ENCODE data around the gene BAG5. TPM values are rescaled to one million over a fixed set of nuclear protein-coding genes. Genes with fewer than 3 reads are reported as not detected.
"Not testable (repeated sequence)": the region's sequence is repeated elsewhere in the genome, so short reads cannot be mapped to it uniquely, and the experiment has no call there.

BAG5 gene
- polyA plus RNA-seq, 1 donor: 21.1 TPM

GRCh38 chr14:103522649-103523574 lies 39.5 kb downstream of the BAG5 start, which contains the start of gene CKB:
TSS of gene CKB (minus strand) at chr14:103522830. CDS start at chr14:103522493, 337 bp downstream.
- no peak for DNase-seq (ENCODE audit: low read depth)

DNA sequence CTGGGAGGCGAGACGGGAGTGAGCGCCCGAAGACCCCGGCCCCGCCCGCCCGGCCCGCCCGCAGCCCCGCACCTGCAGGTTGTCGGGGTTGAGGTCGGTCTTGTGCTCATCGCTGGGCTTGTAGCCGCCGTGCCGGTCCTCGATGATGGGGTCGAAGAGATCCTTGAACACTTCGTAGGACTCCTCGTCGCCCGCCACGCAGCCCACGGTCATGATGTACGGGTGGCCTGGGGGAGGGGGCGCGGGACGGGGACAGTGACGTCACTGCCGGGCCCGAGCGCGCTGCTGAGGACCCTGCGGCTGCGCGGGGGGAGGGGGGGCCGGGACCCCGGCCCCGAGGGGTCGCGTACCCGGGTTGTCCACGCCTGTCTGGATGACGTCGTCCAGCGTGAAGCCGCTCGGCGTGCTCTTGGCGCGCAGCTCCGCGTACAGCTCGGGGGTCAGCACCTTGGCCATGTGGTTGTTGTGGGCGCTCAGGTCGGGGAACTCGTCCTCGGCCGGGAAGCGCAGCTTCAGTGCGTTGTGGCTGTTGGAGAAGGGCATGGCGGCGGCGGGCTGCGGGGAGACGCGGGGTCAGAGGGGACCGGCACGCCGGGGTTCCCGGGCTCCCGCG lies 40.4 kb downstream of the BAG5 start:
- DNase-seq (ENCODE audit: low read depth): no peak

DNA sequence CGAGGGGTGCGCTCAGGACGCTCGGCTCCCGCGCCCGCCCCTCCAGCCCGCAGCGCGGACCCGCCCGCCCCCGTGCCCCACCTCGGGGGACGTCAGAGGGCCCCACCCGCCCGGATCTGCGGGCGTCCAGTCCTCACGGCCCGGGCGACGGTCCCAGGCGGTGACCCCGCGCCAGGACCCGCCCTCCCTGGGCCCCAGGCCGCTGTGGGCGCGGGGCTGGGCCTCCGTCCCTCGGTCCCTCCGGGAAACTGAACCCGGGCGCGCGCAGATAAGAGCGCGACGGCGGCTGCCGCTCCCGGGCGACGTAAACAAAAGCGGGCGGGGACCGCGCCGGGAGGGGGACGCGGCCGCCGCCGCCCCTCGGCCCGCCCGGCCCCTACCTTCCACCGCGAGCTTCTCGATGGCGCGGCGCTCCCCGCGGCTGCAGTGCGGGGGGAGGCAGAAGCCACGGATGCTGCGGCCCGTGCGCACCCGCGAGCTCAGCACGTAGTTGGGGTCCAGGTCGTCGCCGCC lies 41.0 kb downstream of the BAG5 start:
- DNase-seq (ENCODE audit: low read depth): no peak

DNA sequence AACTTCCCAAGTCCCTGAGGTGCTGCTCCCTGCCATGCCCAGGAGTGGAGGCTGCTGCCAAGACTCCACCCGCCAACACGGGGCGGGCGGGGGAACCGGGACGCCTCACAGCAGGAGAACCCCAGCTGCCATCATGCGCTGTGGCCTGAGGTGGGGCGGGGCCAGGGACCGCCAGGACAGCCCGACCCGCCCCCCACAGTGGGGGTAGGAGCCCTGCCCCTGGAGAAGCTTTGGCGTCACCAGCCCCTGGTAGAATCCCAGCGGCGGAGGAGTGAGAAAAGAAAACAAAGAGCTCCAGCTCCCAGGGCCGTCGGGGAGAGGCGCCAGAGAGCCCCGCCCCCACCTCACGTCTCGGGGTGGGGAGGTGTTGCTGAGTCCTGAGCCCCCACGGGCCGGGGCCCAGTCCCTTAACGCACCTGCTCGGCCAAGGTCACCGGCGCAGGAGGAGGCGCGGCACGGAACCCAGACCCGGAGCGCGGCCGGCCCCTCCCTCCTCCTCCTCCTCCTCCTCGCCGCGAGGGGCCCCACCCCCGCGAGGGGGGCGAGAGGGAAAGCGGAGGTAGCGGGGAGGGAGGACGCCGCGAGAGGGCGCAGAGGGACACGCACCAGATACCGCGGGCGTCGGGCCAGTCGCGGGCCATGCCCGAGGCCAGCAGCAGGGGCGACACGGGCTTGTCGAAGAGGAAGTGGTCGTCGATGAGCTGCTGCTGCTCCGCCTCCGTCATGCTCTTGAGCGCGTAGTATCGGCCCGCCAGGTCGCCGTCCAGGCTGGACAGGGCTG lies 41.6 kb downstream of the BAG5 start:
- no peak for DNase-seq (ENCODE audit: low read depth)

DNA sequence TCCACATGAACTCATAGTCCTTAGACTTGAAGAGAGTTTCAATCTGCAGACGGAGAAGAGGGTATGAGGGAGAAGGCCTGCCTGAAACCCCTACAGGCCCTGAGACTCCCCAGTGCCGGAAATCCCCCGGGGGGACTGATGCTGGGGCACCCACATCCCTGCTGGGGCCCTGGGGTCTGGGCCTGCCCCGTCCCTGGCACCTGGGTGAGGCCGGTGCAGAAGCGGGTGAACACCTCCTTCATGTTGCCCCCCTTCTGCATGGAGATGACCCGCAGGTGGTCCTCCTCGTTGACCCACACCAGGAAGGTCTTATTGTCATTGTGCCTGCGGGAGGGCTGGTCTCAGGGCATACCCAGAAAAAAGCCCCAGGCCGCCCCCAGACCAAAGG lies 42.2 kb downstream of the BAG5 start:
- DNase-seq (ENCODE audit: low read depth): no peak

- no peak for DNase-seq (ENCODE audit: low read depth)
Measured at GRCh38 chr14:103519837-103520212, 42.6 kb downstream of the BAG5 start.

DNA sequence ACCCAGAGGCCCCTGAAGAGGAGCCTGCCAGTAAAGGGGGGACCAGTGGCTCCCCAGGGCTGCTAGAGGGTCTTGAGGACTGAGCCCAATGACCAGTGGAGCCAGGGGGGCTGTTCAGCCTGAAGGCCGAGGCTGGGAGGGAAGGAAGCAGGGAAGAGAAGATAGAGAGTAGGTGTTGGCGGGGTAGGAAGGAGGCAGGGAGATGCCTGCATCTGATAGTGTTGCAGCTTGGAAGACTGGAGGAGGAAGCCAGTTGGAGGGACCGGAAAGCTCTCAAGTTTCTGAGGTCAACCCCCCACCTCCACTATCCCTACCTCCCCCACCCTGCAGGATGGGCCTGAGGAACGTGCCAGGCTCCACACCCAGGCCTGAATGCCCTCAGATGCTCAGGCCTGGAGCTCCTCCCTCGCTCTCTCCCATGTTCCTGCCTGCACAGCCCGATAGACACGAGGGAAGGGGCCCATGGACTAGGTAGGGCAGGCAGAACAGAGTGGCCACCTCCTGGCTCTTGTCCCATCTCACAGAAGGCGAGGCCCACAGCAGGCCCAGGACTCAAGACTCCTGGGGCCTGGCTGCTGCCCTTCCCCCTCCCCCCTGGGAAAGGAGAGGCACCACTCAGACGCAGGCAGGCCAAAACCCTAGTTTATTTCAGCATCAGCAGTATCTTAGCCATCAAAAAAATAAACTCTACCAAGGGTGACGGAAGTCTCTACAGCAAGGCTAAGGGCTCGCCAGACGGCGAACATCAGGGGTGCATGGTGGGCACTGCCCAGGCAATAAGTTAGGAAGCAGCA lies 43.2 kb downstream of the BAG5 start:
- no peak for DNase-seq (ENCODE audit: low read depth)

- no peak for DNase-seq (ENCODE audit: low read depth)
Measured at GRCh38 chr14:103518422-103519042, 43.9 kb downstream of the BAG5 start.

DNA sequence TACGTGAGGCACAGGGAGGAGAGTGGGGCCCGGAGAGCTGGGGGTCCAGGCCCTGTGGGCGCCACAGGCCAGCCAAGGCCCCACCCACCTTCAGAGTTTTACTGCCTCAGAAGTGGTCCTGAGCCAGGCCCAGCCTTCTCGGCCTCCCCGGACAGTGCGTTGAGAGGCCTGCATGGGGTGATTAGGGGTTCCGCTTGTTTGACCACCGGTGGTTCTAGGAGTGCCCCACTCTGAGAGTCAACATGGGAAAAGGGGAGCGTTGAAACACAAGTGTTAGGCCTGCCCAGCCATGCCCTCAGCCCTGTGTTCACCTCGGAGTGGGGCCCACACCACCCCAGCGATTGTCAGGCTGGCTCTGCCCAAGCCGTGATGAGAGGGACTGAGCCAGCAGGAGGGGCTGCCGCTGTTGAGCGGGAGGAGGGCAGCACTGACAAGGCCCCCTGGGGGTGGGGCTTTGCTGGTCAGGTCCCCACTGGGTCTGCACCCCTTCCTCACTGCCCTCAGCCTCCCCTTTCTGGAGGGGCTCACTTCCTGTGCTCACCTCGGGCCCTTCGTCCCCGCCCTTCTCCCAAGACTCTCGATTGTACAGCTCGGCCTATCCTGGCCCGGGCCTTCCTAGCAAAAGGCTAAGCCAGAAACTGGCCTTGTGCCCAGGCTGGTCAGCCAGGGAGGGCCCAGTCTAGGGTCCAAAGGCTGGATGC lies 44.6 kb downstream of the BAG5 start:
- no peak for DNase-seq (ENCODE audit: low read depth)

DNA sequence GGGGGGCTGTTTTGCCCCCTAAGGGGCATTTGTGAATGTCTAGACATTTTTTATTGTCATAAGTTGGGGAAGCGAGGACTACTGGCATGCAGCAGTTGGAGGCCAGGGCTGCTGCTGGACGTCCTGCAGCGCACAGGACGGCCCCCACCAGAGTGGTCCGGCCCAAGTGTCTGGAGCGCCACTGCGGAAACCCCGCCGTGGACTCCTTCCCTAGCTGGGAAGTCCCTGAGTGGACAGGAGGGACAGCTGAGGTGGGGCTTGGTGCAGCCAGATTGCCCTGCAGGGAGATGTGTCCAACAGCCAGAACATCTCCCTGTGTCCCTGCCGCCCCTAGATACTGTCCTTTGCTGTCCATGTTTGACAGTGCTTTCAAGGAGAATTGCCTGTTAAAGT lies 45.3 kb downstream of the BAG5 start:
- no peak for DNase-seq (ENCODE audit: low read depth)

DNA sequence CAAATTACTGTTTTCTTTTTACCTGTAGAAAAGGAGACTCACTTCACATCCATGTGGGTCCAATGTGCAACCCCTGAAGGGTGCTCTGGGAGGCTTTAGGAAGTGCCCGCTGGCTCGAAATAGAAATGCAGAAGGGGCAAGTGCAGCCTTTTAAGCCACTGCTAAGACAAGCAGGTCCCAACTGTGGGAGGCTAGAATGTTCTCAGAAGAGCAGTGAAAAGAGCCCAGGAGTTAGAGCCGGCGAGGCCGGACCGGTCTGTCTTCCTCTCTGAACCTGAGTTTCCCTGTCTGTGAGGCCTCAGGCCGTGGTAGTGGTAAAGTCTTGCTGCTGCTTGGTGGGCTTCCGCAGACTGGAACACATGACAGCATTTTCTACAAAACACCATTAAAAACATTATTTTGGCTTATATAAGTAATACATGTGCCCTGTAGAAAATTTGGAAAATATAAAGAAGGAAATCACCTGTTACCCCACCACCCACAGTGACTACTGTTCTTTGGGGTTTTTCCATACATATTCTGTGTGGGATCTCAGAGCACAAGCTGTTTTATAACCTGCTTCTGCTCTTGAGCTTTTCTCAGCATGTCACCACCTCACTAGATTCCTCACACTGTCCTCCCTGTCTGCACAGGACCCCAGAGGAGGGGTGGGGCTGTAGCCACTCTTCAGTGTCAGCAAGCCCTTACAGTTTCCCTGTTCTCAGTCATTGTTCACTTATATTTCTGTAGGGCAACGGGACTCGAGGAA lies 45.9 kb downstream of the BAG5 start:
- no peak for DNase-seq (ENCODE audit: low read depth)

DNA sequence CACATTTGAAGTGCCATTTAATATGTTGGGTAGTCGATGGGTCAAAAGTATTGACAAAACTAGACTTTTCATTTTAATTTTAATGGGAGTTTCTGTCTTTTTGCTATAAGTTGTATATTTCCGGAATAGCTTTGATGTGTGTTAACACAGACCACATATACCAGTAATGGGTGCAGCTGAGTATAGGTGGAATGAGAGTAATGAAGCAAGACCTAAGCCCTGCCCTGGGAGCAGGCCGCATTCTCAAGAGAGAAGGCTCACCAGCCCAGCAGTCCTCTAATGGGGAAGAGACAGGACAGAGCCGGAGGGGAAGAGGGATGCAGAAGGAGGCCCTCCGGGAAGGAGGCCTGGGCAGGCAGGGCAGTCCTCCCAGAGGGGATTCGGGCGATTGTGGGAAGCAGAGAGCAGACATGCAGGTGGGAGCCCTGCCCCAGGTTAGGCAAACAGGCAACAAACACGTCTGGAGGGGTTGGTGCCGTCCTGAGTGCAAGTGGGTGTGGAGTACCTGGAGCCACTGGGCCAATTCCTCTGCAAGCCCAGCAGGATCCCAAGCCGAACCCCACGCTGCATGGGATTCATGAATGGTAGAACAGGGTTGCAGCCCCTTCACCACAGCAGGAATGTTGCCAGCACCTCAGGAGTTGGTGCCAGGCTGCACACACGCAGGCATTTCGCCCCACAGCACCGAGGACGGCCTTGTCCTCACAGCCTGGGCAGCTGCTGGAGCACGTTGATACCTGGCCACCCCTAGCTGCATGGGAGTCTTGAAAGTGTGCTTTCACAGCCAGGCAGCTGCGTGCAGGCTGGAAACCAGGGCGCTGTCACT lies 47.6 kb downstream of the BAG5 start:
- DNase-seq (ENCODE audit: low read depth): no peak

DNA sequence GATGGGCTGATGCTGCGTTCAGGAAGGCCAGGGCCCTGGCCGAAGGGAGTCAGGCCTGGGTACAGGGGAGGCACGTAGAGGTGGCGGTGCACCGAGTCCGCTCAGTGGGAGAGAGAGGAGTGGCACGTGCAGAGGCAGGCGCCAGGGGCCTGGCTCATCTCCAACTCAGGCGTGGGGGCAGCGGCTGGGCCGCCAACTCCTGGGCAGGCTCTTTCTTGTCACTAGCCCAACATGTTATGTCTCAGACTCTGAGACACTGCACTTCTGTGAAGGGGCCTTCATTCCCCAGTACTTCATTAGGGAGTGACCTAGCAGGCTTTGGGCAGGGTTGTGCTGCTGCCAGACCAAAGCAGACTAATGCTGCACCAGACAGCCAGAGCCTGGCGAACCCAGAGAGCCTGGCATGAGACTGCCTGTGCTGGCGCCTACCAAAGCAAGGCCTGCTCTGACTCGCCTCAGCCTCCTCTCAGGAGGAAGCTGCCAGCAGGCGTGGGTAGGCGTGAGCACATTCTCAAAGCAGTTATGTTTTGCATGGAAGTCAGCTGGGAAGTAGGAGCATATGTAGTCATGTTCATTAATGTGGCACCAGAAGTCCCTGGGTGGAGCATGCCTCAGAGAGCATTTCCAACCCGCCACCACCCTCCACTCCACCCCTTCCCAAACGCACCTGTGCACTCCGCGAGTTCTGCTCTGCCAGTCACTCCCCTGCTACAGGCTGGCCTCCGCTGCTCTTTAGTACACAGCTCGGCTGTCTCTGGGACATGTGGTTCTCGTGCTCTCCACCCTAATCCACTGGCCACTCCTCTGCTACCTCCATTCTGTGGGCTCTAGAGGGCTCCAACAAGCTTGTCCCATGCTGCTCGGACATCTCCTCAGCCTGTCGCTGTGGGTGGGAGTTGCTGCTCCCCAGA lies 49.5 kb downstream of the BAG5 start:
- no peak for DNase-seq (ENCODE audit: low read depth)

- DNase-seq (ENCODE audit: low read depth): not testable (repeated sequence)
Measured at GRCh38 chr14:103512180-103512579, 50.3 kb downstream of the BAG5 start.

DNA sequence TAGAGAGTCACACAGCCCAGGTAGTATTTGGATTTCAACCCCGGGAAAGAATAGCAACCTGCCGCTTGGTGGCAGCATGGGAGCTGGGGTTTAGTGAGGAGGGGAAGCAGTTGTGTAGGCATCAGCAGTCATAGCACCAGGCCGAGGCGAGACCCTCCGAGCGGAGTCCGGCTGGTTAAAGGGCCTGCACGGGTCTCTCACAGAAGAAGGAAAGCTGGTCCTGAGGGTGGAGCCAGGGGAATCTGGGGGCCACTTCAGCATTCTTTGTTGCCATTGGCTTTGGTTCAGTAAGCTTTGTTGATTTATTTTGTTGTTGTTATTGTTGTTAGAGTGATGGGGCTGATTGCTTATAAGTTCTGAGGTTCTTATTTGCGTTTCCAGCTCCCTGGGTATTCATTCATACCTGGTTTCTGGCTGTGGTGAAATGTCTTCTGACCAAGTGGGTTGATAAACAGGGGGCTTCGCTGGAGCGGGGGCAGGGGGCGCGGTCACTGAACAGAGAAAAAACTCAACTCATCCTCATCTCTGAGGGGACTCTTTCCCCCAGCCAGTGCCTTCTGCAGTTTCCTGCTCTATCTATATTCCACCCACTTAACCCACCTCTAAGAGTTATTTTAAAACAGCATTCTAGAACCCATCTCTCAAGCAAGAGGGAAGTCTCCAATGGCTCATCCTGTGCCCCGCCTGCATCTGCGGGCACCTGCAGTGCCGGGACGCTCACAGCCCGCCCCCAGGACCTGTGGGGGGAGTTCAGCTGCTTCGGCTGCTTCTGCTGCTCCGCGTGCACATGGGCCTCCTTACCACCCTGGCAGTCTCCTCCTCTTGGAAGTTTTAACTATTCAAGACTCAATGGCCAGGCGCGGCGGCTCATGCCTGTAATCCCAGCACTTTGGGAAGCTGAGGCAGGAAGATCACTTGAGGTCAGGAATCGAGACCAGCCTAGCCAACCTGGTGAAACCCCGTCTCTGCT lies 51.4 kb downstream of the BAG5 start:
- no peak for DNase-seq (ENCODE audit: low read depth)

Measured in forelimb muscle (tissue), 1 donor.